Measurements from ENCODE around the gene CDH5.

The CDH5 gene

GRCh38 chr16:66352304-66352703 lies 14.2 kb upstream of the CDH5 start:
- Histone ChIP-seq H3K9me3 (no peaks in the 10 kb centered on the region), H3K4me3 (ENCODE audit: low read depth, low read length) (no peak overlapping the region), H3K36me3 (no peaks in the 10 kb centered on the region), H3K4me1 (no peaks in the 10 kb centered on the region), H3K27me3 (peaks cover 10% of the 10 kb centered on the region)
- TF ChIP-seq, protein P1, sequence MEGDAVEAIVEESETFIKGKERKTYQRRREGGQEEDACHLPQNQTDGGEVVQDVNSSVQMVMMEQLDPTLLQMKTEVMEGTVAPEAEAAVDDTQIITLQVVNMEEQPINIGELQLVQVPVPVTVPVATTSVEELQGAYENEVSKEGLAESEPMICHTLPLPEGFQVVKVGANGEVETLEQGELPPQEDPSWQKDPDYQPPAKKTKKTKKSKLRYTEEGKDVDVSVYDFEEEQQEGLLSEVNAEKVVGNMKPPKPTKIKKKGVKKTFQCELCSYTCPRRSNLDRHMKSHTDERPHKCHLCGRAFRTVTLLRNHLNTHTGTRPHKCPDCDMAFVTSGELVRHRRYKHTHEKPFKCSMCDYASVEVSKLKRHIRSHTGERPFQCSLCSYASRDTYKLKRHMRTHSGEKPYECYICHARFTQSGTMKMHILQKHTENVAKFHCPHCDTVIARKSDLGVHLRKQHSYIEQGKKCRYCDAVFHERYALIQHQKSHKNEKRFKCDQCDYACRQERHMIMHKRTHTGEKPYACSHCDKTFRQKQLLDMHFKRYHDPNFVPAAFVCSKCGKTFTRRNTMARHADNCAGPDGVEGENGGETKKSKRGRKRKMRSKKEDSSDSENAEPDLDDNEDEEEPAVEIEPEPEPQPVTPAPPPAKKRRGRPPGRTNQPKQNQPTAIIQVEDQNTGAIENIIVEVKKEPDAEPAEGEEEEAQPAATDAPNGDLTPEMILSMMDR (IDR thresholded peaks at IDR 0.05; ENCODE audit: low read depth, low read length), result no peak
- DNase-seq, result no peak

GRCh38 chr16:66353055-66353454 lies 13.4 kb upstream of the CDH5 start:
- H3K4me1 ChIP-seq, result no peaks in the 10 kb centered on the region
- TF ChIP-seq, protein P1 (IDR thresholded peaks at IDR 0.05; ENCODE audit: low read depth, low read length), result no peak
- no peak overlapping the region for H3K4me3 ChIP-seq (ENCODE audit: low read depth, low read length)
- no peaks in the 10 kb centered on the region for H3K9me3 ChIP-seq
- peaks cover 10% of the 10 kb centered on the region for H3K27me3 ChIP-seq
- no peak for DNase-seq
- no peaks in the 10 kb centered on the region for H3K36me3 ChIP-seq

DNA sequence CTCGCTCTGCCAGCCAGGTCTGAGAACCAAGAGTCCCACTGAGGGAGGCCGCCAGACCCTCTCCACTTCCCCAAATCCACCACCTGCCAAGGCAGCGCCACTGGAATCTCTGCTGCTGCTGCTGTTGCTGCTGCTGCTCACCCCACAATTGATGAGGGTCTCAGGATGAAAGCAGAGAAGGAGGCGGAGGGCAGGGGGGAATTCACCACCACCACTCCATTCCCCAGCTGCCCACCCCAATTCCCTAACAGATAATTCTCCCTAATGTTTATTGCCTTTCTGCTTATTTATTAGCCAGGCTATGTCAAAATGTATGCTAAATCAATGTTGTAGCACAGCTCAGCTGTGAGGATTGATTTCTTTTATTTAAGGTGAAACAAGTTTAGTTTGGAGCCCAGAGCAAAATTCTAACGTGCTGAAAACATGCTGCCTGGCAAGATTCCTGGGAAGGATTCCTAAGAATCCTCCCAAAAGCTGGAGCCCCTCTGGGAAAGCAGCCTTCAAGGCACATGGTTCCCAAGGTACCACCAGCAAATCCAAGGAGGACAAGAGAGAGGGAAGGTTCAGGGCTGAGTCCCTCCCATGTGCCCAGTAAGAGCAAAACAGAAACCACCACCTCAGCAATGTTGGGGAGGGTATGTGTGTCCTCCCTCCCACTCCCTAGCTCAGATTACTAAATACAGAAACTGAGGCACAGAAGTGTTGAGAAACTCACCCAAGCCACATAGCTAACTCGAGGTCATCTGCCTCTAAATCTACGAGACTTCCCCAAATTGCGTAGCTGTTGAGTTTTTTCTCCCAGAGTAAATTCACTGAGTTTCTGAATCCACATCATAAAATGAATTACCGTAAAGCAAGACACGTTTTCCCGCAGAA lies 12.2 kb upstream of the CDH5 start:
- no peaks in the 10 kb centered on the region for H3K36me3 ChIP-seq
- H3K27me3 ChIP-seq, result peaks cover 10% of the 10 kb centered on the region
- H3K4me1 ChIP-seq, result no peaks in the 10 kb centered on the region
- DNase-seq, result no peak
- no peak overlapping the region for H3K4me3 ChIP-seq (ENCODE audit: low read depth, low read length)
- TF ChIP-seq, protein P1 (IDR thresholded peaks at IDR 0.05; ENCODE audit: low read depth, low read length), result no peak
- no peaks in the 10 kb centered on the region for H3K9me3 ChIP-seq

DNA sequence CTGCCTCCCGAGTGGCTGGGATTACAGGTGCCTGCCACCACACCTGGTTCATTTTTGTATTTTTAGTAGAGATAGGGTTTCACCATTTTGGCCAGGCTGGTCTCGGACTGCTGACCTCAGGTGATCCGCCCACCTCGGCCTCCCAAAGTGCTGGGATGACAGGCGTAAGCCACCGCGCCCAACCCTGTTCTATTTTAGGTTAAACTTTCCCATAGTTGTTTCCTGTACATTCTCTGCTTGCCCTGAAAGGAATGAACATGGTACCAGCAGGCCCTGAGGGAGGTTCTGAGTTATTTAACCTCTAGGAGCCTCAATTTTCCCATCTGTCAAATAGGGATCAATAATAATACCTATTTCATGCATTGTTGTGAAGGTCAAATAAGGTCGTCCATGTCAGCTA lies 11.0 kb upstream of the CDH5 start:
- no peak overlapping the region for H3K4me3 ChIP-seq (ENCODE audit: low read depth, low read length)
- no peak for DNase-seq

DNA sequence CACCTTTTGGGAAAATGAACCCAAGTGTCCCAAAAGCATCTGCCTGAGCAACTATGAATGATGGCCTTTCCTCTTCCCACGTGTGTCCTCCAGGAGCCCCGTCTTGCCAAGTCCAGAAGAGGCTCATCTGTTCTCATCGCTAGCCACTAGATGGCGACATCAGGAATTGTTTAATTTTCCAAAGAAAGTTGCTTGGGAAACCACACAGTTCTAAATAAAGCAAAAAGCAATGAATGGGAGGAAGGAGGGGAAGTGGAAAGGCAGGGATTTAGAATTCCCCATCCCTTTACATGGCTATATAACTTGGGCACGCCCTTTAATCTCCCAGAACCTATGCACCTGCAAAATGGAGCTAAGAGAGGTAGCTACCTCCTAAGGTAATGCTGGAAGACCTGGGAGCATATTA lies 9.0 kb upstream of the CDH5 start:
- DNase-seq, result peak; percentile 59
- Histone ChIP-seq H3K9me3 (no peaks in the 10 kb centered on the region), H3K4me1 (no peaks in the 10 kb centered on the region), H3K27me3 (peaks cover 10% of the 10 kb centered on the region), H3K36me3 (no peaks in the 10 kb centered on the region), H3K4me3 (ENCODE audit: low read depth, low read length) (no peak overlapping the region)
- TF ChIP-seq, protein P1 (IDR thresholded peaks at IDR 0.05; ENCODE audit: low read depth, low read length), result peak; percentile 85

More for the DNA sequence above, 11.0 kb upstream of the CDH5 start:
- Histone ChIP-seq H3K27me3 (peaks cover 10% of the 10 kb centered on the region), H3K4me1 (no peaks in the 10 kb centered on the region), H3K9me3 (no peaks in the 10 kb centered on the region), H3K36me3 (no peaks in the 10 kb centered on the region)
- TF ChIP-seq, protein P1 (IDR thresholded peaks at IDR 0.05; ENCODE audit: low read depth, low read length), result no peak

DNA sequence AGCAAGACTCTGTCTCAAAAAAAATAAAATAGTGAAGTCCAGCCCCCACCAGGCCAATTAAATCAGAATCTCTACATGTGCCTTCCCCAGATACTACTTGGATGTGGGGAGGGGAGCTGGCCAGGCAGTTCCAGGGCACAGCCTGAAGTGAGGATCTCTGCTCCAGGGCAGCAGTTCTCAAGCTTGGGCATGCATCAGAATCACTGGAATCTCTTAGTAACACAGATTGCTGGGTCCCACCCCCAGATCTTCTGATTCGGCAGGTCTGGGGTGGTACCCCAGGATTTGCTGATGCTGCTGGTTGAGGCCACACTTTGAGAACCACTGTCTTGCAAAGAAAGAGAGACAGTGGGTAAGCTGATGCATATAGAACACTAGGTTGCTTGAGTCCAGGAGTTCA lies 8.3 kb upstream of the CDH5 start:
- Histone ChIP-seq H3K9me3 (no peaks in the 10 kb centered on the region), H3K4me3 (ENCODE audit: low read depth, low read length) (no peak overlapping the region), H3K4me1 (no peaks in the 10 kb centered on the region), H3K27me3 (peaks cover 10% of the 10 kb centered on the region), H3K36me3 (no peaks in the 10 kb centered on the region)
- TF ChIP-seq, protein P1 (IDR thresholded peaks at IDR 0.05; ENCODE audit: low read depth, low read length), result no peak
- no peak for DNase-seq

Measured in BE2C (cell line).